ENCODE measurements around the gene VAC14. TPM values are rescaled to one million over a fixed set of nuclear protein-coding genes. Genes with fewer than 3 reads are reported as not detected.

VAC14 gene
- polyA plus RNA-seq, 1 donor from 2014 or later: 8.6 TPM

- H4K20me1 ChIP-seq (ENCODE audit: insufficient read depth): no peaks in the 10 kb centered on the region
- H3K9me3 ChIP-seq (ENCODE audit: low read length): no peaks in the 10 kb centered on the region
- no peaks in the 10 kb centered on the region for H3K79me2 ChIP-seq (replicated peaks; ENCODE audit: insufficient read depth, low read length)
- no peaks in the 10 kb centered on the region for H3K27me3 ChIP-seq (ENCODE audit: insufficient read depth, low read depth, low read length)
- H3K36me3 ChIP-seq (ENCODE audit: insufficient read depth, low read length): no peaks in the 10 kb centered on the region
- H3K4me3 ChIP-seq (ENCODE audit: low read length): no peak overlapping the region
- no peak for TF ChIP-seq TAF1 (IDR thresholded peaks at IDR 0.05; ENCODE audit: low read depth)
- TF ChIP-seq POLR2AphosphoS5 (IDR thresholded peaks at IDR 0.05): no peak
- no peak for TF ChIP-seq CTCF (IDR thresholded peaks at IDR 0.05; ENCODE audit: poor library complexity, severe bottlenecking)
- TF ChIP-seq SMC3 (conservative IDR thresholded peaks at IDR 0.05; ENCODE audit: poor library complexity): no peak
- no peak for TF ChIP-seq EP300 (conservative IDR thresholded peaks at IDR 0.05; ENCODE audit: poor library complexity, severe bottlenecking)
- no peak for TF ChIP-seq MXI1 (conservative IDR thresholded peaks at IDR 0.05; ENCODE audit: poor library complexity, severe bottlenecking)
- TF ChIP-seq RAD21 (conservative IDR thresholded peaks at IDR 0.05): no peak
- no peaks in the 10 kb centered on the region for H3K9me2 ChIP-seq (ENCODE audit: insufficient read depth, low read length)
- no peak overlapping the region for H3K9ac ChIP-seq (ENCODE audit: low read length)
- no peak overlapping the region for H3K4me2 ChIP-seq (ENCODE audit: low read length)
- no peaks in the 10 kb centered on the region for H3F3A ChIP-seq (ENCODE audit: insufficient read depth, low read length, poor library complexity, severe bottlenecking)
- H2AFZ ChIP-seq (ENCODE audit: low read depth, low read length): no peak overlapping the region
- no peak overlapping the region for H3K27ac ChIP-seq (ENCODE audit: low read length)
Observed at GRCh38 chr16:70661918-70662641, 138.9 kb downstream of the VAC14 start.

- no peaks in the 10 kb centered on the region for H4K20me1 ChIP-seq (ENCODE audit: insufficient read depth)
Observed at GRCh38 chr16:70661534-70661917, 139.4 kb downstream of the VAC14 start.

More at GRCh38 chr16:70661534-70661917, 139.4 kb downstream of the VAC14 start:
- no peaks in the 10 kb centered on the region for H3K36me3 ChIP-seq (ENCODE audit: insufficient read depth, low read length)
- no peak overlapping the region for H3K27ac ChIP-seq (ENCODE audit: low read length)
- H3K27me3 ChIP-seq (ENCODE audit: insufficient read depth, low read depth, low read length): no peaks in the 10 kb centered on the region
- H3K9me2 ChIP-seq (ENCODE audit: insufficient read depth, low read length): no peaks in the 10 kb centered on the region
- no peak overlapping the region for H3K9ac ChIP-seq (ENCODE audit: low read length)
- H3K79me2 ChIP-seq (replicated peaks; ENCODE audit: insufficient read depth, low read length): no peaks in the 10 kb centered on the region
- no peak overlapping the region for H3K4me3 ChIP-seq (ENCODE audit: low read length)
- H3K9me3 ChIP-seq (ENCODE audit: low read length): no peaks in the 10 kb centered on the region
- no peaks in the 10 kb centered on the region for H3F3A ChIP-seq (ENCODE audit: insufficient read depth, low read length, poor library complexity, severe bottlenecking)
- TF ChIP-seq MXI1 (conservative IDR thresholded peaks at IDR 0.05; ENCODE audit: poor library complexity, severe bottlenecking) (no peak), SMC3 (conservative IDR thresholded peaks at IDR 0.05; ENCODE audit: poor library complexity) (no peak), EP300 (conservative IDR thresholded peaks at IDR 0.05; ENCODE audit: poor library complexity, severe bottlenecking) (no peak), REST (IDR thresholded peaks at IDR 0.05; ENCODE audit: borderline replicate concordance) (no peak), RAD21 (conservative IDR thresholded peaks at IDR 0.05) (no peak), CTCF (IDR thresholded peaks at IDR 0.05; ENCODE audit: poor library complexity, severe bottlenecking) (no peak), POLR2AphosphoS5 (IDR thresholded peaks at IDR 0.05) (no peak), TAF1 (IDR thresholded peaks at IDR 0.05; ENCODE audit: low read depth) (no peak), EZH2 (IDR thresholded peaks at IDR 0.05; ENCODE audit: borderline replicate concordance, insufficient read depth, low read length, poor library complexity, severe bottlenecking) (no peak)
- H2AFZ ChIP-seq (ENCODE audit: low read depth, low read length): no peak overlapping the region
- H3K4me2 ChIP-seq (ENCODE audit: low read length): no peak overlapping the region
